Stimulated activated CD8-positive, alpha-beta memory T cell treated with anti-CD3 and anti-CD28 coated beads, Interleukin-15, amount 100 ng/mL, for 24 hours (primary cell): ENCODE measurements around the gene PPP1R36.
"Not testable (repeated sequence)": the region's sequence is repeated elsewhere in the genome, so short reads cannot be mapped to it uniquely, and the experiment has no call there.

Experiments used
- DNase-seq: peaks from one replicate; pipeline ENCODE4 v3.0.0-alpha.2; 2020; ENCODE audit warnings: low read depth

Gene PPP1R36

GRCh38 chr14:64566651-64567122 is 16.9 kb downstream of the PPP1R36 start:
- DNase-seq = no peak

- no peak for DNase-seq
These were observed 19.4 kb downstream of the PPP1R36 start for GRCh38 chr14:64569138-64569631.

DNA sequence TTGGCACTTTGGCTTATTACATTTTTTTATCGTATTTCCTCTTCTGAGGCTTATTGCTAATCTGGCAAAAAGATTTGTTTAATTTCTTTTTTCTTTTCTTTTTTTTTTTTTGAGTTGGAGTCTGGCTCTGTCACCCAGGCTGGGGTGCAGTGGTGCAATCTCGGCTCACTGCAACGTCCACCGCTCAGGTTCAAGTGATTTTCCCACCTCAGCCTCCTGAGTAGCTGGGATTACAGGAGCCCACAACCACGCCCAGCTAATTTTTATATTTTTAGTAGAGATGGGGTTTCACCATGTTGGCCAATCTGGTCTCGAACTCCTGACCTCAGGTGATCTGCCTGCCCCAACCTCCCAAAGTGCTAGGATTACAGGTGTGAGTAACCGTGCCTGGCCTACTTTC is 19.9 kb downstream of the PPP1R36 start:
- DNase-seq = not testable (repeated sequence)

DNA sequence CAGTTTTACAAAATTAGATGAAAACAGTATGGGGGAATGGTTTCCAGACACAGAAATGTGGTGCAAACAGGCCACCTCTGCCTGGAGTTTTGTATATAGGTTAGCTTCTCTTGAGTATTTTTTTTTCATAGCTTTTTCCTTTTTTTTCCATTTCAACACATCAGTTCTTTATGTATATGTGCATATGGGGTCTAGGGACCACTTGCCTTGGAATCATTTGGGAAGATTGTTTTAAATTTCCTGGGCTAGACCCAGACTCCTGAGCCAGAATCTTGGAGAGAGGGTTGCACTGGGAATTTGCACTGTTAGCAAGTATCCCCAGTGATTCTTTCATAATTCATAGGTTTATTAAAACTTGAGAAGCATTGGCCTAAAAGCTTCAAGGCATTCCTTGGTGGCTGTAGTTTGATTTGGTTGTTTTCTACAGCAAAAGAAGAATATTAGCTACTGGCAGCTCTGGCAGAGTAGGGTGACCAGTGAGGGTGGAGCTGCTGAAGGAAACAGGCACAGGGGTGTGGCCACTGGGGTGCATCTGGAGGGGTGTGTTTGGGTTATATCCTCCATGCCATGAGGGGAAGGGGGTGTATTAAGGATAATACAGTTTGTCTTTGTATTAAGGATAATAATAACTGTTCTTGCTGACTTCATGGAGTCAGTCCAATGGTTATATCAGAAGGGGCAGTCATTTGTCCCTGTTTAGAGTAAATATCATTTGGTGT is 22.8 kb downstream of the PPP1R36 start:
- no peak for DNase-seq

DNA sequence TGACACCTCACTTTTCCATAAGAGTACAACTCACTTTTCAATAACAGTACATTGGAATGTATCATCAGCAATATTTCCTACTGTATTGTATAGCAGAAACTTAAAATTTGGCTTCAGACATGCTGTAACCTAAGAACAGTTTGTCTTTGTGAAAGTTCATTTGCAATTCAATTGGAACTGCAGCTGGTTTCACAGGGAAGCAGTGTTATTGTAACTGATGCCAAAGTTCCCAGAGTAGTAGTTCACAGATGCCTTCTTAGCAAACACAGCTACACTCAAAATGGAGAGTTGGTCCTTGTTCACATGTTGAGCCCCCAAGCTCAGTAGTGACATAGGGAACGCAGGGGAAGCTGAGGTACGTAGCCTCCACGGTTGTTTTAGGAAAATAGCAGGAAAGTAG is 23.3 kb downstream of the PPP1R36 start:
- no peak for DNase-seq

- DNase-seq = no peak
These were observed 24.8 kb downstream of the PPP1R36 start for GRCh38 chr14:64574371-64575107.

DNA sequence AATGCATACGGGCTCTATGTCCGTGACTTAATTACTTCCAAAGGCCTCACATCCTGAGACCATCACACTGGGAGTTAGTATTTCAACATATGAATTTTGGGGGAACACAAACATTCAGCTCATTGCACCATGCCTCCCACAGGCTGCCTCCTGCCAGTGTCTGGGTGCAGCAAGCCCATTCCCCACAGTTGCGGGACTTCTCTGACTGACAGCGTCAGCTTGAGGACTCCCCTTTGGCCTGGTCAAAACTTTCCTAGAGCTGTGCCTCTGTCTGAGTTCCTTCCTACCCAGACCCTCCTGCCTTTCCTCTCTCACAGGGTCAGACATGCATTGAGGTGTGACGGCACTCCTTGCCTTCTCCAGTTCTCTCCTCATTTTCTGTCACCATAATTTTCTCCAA is 27.4 kb downstream of the PPP1R36 start:
- no peak for DNase-seq

DNA sequence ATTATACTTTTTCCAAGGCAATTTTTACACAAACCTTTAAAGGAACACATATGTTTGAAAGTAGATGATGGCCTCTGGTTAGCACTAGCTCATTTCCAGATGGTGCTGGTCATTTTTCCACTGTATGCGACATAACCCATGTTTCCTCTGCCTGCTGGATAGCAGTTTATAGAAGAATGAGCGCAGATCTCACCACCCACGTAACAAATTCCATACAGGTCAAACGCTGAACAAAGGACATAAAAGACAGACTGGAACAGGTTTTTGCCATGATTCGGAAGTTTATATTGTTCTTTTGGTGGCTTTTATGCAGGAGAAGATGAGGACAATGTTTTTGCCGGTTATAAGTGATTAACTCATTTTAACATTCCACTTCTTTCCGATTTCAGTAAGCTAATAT is 30.7 kb downstream of the PPP1R36 start:
- DNase-seq = no peak

GRCh38 chr14:64581363-64581762 is 31.6 kb downstream of the PPP1R36 start:
- DNase-seq = no peak

DNA sequence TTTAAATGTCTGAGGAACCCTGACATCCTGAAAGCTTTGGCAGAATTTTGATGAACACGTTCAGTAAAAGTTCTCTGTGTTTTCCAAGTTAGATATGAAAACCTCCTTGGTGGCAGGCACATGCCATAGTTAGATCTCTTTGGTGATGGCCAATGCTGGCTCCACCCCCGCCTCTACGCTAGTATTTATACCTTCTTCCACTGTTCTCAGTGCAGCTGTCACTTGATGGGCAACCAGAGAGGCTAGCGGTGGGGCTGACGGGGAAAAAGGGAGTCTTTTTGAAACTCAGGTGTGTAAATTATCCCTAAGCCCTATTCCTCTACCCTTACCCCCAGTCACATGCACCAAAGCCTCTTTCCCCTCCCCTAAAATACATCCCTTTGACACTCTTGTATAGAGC is 32.1 kb downstream of the PPP1R36 start:
- DNase-seq = no peak

- no peak for DNase-seq
These were observed 34.4 kb downstream of the PPP1R36 start for GRCh38 chr14:64584190-64584589.

- DNase-seq = no peak
These were observed 42.0 kb downstream of the PPP1R36 start for GRCh38 chr14:64591809-64592208.

DNA sequence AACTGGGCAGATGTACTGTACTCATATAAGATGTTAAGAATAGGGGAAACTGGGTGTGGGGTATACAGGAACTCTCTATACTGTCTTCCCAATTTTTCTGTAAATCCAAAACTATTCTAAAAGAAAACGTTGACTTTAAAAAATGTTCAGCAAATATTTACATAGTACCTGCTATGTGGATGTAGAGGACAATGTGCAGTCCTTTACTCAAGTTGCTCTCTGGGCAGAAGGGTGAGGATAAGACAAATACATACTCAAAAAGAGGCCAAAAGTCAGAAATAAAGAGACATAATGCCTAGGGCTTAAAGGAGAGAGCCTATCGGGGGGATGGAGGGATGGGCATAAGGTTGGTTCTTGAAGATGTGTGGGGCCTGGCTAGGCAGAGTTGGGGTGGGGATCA is 44.7 kb downstream of the PPP1R36 start:
- no peak for DNase-seq

- DNase-seq = no peak
These were observed 48.6 kb downstream of the PPP1R36 start for GRCh38 chr14:64598404-64598803.

GRCh38 chr14:64601571-64601970 is 51.8 kb downstream of the PPP1R36 start:
- DNase-seq = no peak

- no peak for DNase-seq
These were observed 53.1 kb downstream of the PPP1R36 start for GRCh38 chr14:64602826-64603225.

- DNase-seq = no peak
These were observed 54.2 kb downstream of the PPP1R36 start for GRCh38 chr14:64604001-64604400.

GRCh38 chr14:64604881-64605280 is 55.1 kb downstream of the PPP1R36 start:
- no peak for DNase-seq

DNA sequence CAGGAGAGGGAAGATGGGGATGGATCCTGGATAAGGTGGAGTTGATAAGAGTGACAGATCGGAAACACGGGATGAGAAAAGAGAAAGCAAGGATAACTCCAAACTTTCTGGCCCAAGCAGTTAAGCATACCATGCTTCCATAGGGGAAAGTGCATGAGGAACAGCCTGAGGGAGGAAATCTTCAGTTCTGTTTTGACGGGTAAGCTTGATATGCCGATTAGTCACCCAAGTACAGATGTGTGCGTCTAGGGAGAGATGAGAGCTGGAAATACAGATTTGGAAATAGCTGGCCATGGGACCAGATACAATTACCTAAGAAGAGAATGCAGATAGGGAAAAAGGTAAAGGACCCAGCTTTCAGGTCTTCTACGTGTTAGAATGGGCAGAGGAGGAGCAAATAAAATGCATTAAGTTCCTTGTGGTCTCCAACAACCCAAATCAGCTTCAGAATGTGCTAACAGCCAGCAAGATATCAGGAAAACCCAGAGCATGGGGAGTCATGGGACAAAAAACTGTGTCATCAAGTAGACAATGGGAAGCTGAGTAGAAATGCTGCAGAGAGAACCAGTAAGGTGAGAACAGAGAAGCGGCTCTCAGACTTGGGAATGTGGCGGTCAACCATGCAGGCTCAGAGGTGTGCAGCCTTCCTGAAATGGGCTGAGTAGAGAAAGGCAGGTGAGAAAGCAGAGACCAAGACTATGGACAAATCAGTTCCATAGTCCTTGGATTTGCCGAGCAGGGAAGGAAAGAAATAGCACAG is 56.3 kb downstream of the PPP1R36 start:
- DNase-seq = no peak

GRCh38 chr14:64610049-64610746 is 60.4 kb downstream of the PPP1R36 start:
- DNase-seq = no peak

DNA sequence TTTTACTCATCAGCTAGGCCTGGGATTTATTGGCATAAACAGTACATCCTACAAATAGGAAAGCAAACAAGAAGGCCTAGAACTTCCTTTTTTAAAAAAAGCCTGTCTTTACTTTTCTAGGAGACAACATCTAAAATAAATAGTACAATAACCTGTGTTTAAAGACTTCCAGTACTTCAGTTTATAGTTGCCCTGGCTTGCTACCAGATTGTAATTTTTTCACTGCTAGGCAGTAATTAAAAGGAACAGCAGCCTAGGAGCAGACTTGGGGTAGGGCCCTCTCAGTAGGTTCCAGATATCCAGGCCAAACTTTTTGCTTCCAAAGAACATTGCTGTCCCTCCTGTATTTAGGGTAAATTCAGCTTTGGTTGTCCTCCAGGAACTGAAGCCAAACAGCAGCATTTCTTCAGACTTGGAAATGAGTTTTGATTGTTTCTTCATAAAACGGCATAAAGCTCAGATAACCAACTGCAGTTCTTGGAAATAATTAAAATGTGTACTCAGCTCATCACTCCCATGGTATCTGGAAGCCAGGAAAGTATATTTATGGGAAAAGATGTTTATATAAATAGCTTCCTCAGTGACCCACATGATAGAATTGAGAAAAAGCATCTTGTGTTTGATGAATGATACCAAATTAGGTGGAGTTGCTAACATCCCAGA is 61.7 kb downstream of the PPP1R36 start:
- DNase-seq = no peak

DNA sequence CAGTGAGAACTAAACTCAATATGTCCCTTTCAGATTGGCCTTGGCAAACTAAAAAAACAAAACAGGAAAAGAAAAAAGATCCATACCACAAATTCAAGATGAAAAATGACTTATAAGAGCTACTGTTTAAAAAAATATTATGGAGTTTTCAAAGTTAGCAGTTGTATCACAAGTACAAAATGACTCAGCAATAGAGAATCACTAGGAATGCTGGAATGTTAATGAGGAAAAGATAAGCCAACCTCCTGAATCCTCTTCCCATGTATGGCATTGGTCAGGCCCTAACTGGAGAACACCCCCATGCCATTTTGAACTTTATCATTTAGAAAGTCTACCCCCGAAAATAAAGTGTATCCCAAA is 62.2 kb downstream of the PPP1R36 start:
- no peak for DNase-seq
